HUES48 (cell line): ENCODE measurements around the gene CASK.

ENCODE experiments used
- H3K27ac ChIP-seq: one replicate; pipeline ENCODE4 v1.7.0; 2013; ENCODE audit warnings: low read depth, low read length, inconsistent platforms
- H3K27me3 ChIP-seq: 2 replicates; pipeline ENCODE4 v1.6.1; 2013; ENCODE audit warnings: mild to moderate bottlenecking, low read length; ENCODE audit not compliant: control insufficient read depth, insufficient read depth
- H3K36me3 ChIP-seq: 2 replicates; pipeline ENCODE4 v1.6.1; 2013; ENCODE audit warnings: low read length; ENCODE audit not compliant: control insufficient read depth, insufficient read depth
- H3K4me1 ChIP-seq: 2 replicates; pipeline ENCODE4 v1.6.1; 2013; ENCODE audit warnings: mild to moderate bottlenecking, low read length; ENCODE audit not compliant: control insufficient read depth, insufficient read depth
- H3K4me3 ChIP-seq: 2 replicates; pipeline ENCODE4 v1.5.1; 2013; ENCODE audit warnings: mild to moderate bottlenecking, low read depth, low read length
- H3K9ac ChIP-seq: 2 replicates; pipeline ENCODE4 v1.6.1; 2013; ENCODE audit warnings: mild to moderate bottlenecking, low read depth, low read length, moderate library complexity
- H3K9me3 ChIP-seq: 2 replicates; pipeline ENCODE4 v1.6.1; 2013; ENCODE audit warnings: low read length; ENCODE audit not compliant: control insufficient read depth, insufficient read depth

CASK gene

DNA sequence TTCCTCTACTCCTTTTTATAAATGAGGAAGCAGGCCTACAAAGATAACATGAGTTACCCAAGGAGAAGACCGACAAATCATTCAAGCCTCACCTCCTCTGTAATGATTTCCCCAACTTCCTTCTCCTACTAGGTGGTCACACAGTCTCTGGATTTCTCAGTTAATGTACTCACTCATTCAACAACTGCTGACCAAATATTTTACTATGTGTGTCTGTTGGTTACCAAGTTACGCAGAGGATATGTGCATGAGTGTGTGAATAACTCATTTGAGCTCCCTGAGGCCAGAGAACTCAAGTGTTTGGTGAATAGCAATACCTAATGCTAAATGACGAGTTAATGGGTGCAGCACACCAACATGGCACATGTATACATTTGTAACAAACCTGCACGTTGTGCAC is 10.4 kb downstream of the CASK start:
- no peaks in the 10 kb centered on the region for H3K36me3 ChIP-seq
- no peak overlapping the region for H3K27ac ChIP-seq
- no peaks in the 10 kb centered on the region for H3K9me3 ChIP-seq
- H3K4me3 ChIP-seq: no peak overlapping the region
- peaks cover 3% of the 10 kb centered on the region for H3K4me1 ChIP-seq
- no peaks in the 10 kb centered on the region for H3K27me3 ChIP-seq
- no peak overlapping the region for H3K9ac ChIP-seq

DNA sequence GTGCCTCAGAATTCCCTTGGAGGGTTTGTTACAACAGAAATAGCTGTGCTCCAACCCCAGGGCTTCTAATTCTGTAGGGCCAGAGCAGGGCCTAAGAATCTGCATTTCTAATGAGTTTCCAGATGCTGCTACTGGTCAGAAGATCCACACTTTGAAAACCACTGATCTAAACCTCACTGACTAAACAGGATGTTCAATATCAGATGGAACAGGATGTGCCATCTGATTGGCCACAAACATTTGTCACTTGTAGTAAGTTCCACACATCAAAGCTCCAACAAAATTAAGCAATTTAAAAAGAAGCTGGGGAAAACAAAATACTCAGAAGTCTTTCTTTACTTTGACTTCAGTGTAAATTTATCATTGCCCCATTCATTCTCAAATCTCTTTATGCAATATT is 14.3 kb downstream of the CASK start:
- H3K9ac ChIP-seq: no peak overlapping the region
- H3K4me1 ChIP-seq: no peaks in the 10 kb centered on the region
- no peak overlapping the region for H3K4me3 ChIP-seq
- no peaks in the 10 kb centered on the region for H3K27me3 ChIP-seq
- no peaks in the 10 kb centered on the region for H3K36me3 ChIP-seq
- H3K9me3 ChIP-seq: peaks cover 3% of the 10 kb centered on the region; the same call in 1 of the 2 replicates
- no peak overlapping the region for H3K27ac ChIP-seq

DNA sequence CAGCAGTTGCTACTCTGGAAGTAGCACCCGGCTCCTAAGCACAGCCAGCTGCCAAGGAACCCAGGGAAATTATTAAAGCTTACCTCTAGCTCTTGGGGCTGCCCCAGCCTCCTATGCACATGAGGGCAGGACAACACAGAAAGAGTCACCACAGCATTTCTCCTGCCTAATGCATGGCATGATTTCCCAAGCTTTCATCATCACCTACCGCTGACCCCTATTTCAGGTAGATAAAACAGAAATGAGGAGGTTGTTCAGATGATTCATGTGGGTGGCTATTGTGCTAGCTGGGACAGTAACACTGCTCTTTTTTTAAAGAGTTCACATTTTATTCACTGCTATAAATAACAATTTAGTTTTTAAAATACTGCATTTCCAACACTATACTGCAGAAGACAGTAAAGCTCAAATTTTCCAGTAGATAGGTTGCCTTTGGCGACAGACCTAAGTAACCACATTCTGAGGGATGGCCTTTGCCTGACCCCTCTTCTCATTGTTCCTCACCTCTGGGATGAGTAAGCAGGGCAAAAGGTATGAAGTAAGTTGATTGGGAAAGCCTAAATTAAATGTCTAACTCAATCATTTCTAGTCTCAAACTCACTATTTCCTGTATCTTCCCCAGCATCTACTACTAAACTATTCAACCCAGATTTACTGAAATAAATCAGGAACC is 16.7 kb downstream of the CASK start:
- Histone ChIP-seq H3K9ac (no peak overlapping the region), H3K4me1 (no peaks in the 10 kb centered on the region), H3K4me3 (no peak overlapping the region), H3K9me3 (peaks cover 3% of the 10 kb centered on the region; the same call in 1 of the 2 replicates), H3K27me3 (no peaks in the 10 kb centered on the region), H3K27ac (no peak overlapping the region), H3K36me3 (peaks cover 5% of the 10 kb centered on the region; the same call in 1 of the 2 replicates)

DNA sequence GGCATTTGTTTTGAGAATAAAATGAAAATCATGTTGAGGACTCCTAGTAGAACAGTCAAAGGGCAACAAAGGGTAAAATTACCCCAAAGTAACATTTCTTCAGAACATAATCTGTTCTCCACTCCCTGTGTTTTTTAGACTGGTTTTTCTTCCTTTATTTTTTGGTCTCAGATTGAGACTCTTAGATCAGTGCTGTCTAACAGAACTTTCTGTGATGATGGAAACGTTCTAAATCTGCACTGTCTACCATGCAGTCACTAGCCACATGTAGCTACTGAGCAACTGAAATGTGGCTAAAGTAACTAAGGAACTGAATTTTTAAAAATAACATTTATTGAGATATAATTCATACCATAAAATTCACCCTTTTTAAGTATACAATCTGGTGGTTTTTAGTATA is 19.8 kb downstream of the CASK start:
- H3K4me3 ChIP-seq: no peak overlapping the region
- no peaks in the 10 kb centered on the region for H3K4me1 ChIP-seq
- H3K36me3 ChIP-seq: peaks cover 6% of the 10 kb centered on the region; the same call in 1 of the 2 replicates
- peaks cover 3% of the 10 kb centered on the region; the same call in 1 of the 2 replicates for H3K9me3 ChIP-seq
- no peak overlapping the region for H3K9ac ChIP-seq
- H3K27me3 ChIP-seq: no peaks in the 10 kb centered on the region
- H3K27ac ChIP-seq: no peak overlapping the region

DNA sequence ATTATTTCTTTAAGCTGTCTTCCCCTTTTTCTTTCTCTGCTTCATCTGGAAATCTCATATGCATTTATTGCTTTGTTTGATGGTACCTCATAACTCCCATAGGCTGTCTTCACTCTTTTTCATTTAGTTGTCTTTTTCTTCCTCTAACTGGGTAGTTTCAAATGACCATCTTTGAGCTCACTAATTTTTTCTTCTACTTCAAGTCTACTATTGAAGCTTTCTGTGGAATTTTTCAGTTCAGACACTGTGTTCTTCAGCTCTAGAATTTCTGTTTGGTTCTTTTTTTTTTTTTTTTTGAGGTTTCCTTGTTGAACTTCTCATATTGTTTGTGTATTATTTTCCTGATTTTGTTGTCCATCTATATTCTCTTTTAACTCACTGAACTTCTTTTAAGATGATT is 23.0 kb downstream of the CASK start:
- H3K9me3 ChIP-seq: no peaks in the 10 kb centered on the region; the same call in 1 of the 2 replicates
- H3K4me3 ChIP-seq: no peak overlapping the region
- peaks cover 6% of the 10 kb centered on the region; the same call in 1 of the 2 replicates for H3K36me3 ChIP-seq
- H3K9ac ChIP-seq: no peak overlapping the region
- H3K27me3 ChIP-seq: no peaks in the 10 kb centered on the region
- no peak overlapping the region for H3K27ac ChIP-seq
- peaks cover 1% of the 10 kb centered on the region; the same call in 1 of the 2 replicates for H3K4me1 ChIP-seq

DNA sequence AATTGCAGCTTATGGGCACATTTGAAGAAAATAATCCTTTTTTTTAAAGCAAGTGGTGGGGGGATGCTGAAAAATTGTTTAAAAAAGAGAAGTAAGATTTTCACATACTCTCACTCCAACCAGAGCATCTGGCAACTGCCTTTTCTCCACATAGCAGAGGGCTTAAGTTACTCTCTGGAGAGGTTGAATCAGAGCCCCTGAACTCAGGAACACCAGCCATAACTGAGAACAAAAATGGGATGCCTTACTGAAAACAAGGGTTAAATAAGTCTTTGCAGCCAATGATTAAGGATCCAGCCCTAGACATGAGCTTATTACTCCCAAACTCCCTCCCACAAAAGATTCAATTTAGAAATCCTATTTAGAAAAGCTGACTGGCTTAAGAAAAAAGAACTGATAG is 27.5 kb downstream of the CASK start:
- Histone ChIP-seq H3K4me1 (peaks cover 7% of the 10 kb centered on the region; the same call in 1 of the 2 replicates), H3K27me3 (no peaks in the 10 kb centered on the region), H3K36me3 (no peaks in the 10 kb centered on the region), H3K9me3 (no peaks in the 10 kb centered on the region), H3K27ac (no peak overlapping the region), H3K9ac (no peak overlapping the region), H3K4me3 (no peak overlapping the region)

DNA sequence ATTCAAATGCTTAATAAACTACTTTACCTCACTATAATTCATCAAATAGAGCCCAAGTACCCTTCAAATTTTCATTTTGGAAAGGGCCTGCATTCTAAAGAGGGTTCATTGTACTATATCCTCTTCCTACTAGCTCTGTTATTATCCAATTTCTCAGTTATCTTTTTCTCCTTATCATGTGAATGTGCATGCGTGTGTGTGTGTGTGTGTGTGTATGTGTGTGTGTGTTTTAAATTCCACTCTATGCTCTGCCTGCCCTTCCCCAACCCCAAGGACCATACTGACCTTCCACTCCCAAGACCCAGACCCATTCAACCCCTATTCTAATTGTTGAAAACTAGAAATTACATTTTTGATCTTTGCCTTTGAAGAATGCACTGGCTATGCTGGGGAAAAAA is 33.3 kb downstream of the CASK start:
- H3K4me1 ChIP-seq: 0 out of 2 replicates have a peak, but pooled peaks cover 4% of the 10 kb centered on the region
- no peak overlapping the region for H3K27ac ChIP-seq

DNA sequence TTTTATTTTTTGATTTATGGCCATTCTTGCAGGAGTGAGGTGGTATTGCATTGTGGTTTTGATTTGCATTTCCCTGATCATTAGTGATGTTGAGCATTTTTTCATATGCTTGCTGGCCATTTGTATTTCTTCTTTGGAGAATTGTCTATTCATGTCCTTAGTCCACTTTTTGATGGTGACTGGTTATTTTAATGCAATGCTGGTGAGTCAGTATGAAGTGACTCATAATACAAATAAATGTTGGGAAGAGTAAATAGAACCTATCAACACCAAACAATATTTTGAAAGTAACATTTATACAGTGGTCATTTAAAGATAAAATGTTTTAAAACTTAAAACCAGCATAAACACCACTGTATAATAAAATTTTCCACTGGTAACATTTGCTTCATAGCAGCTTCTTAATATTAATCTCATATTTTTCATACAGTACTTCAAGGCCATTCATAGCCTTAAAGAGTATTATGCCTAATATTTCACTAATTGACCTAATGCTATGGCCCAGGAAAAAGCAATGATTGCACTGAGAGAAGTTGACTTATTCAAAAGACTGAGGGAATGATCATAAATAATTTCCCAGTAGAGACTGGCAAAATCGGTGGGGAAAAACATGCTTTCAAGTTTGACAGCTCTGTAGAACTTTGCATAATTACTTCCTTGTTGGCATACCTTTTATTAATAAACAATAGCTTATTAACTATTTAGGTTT is 33.9 kb downstream of the CASK start:
- no peaks in the 10 kb centered on the region for H3K36me3 ChIP-seq
- H3K9me3 ChIP-seq: no peaks in the 10 kb centered on the region
- H3K4me3 ChIP-seq: no peak overlapping the region
- H3K27ac ChIP-seq: no peak overlapping the region
- H3K27me3 ChIP-seq: no peaks in the 10 kb centered on the region
- H3K9ac ChIP-seq: no peak overlapping the region
- 0 out of 2 replicates have a peak, but pooled peaks cover 6% of the 10 kb centered on the region for H3K4me1 ChIP-seq

More for the DNA sequence above, 33.3 kb downstream of the CASK start:
- H3K9me3 ChIP-seq: no peaks in the 10 kb centered on the region
- H3K36me3 ChIP-seq: no peaks in the 10 kb centered on the region
- no peaks in the 10 kb centered on the region for H3K27me3 ChIP-seq
- no peak overlapping the region for H3K9ac ChIP-seq
- H3K4me3 ChIP-seq: no peak overlapping the region

DNA sequence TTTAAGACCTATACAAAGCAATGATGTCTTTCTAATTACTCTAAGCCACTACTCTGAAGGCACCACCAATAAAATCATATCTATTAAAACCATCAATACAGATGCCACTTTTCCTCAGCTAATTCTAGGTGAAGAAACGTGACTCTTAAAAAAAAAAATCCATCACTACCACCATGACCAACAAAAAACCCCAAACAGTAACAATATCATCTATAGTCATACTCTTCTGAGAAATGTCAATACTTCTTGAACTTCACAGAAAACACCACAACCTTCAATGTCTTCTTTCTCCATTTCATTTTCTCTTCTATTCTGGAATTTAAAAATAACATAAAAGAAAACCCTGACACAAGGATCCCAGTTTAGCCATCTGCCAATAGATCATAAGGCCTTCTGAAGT is 35.7 kb downstream of the CASK start:
- no peaks in the 10 kb centered on the region for H3K36me3 ChIP-seq

DNA sequence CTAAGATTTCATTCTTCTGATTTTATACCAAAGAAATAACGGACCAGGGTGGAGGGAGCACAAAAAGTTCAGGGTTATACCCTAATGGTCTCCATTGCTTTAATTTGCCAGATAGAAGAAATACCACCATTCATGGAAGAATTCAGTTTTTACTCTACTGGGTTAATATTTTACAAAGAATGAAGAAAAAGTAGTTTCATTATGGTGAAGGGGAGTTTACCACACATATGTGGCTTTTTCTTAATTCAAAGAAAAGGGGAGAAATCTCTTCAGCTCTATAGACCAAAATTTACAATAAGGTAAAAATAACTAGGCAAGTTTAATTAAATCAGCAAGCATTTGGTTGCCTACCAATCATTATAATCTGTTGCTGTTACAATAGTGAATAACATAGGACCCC is 37.6 kb downstream of the CASK start:
- Histone ChIP-seq H3K4me1 (0 out of 2 replicates have a peak, but pooled peaks cover 6% of the 10 kb centered on the region), H3K9me3 (no peaks in the 10 kb centered on the region), H3K27ac (no peak overlapping the region), H3K9ac (no peak overlapping the region), H3K36me3 (no peaks in the 10 kb centered on the region), H3K4me3 (no peak overlapping the region), H3K27me3 (no peaks in the 10 kb centered on the region)

More for the DNA sequence above, 35.7 kb downstream of the CASK start:
- no peaks in the 10 kb centered on the region for H3K27me3 ChIP-seq
- H3K4me1 ChIP-seq: 0 out of 2 replicates have a peak, but pooled peaks cover 6% of the 10 kb centered on the region
- H3K27ac ChIP-seq: no peak overlapping the region
- no peak overlapping the region for H3K9ac ChIP-seq
- no peaks in the 10 kb centered on the region for H3K9me3 ChIP-seq
- no peak overlapping the region for H3K4me3 ChIP-seq

DNA sequence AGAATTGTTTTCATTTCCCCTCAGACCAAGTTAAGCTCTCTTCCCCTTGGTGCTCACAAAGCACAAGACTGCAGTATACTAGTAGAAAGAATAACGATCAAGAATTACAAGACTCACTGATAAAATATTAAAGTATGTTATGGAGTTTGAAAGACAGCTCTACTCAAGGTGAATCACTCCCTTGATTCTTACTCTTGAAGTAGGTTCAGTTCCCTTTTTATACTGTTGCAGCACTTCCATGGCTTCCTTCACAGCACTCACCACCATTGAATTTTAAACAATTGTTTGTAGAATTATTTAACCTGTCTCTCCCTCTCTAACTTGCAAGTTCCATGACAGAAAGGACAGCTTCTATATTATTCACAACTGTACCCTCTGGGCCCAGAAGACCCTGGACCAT is 42.2 kb downstream of the CASK start:
- H3K9me3 ChIP-seq: no peaks in the 10 kb centered on the region
- H3K36me3 ChIP-seq: no peaks in the 10 kb centered on the region
- H3K27me3 ChIP-seq: no peaks in the 10 kb centered on the region
- H3K9ac ChIP-seq: no peak overlapping the region
- no peak overlapping the region for H3K4me3 ChIP-seq
- no peak overlapping the region for H3K27ac ChIP-seq
- H3K4me1 ChIP-seq: 0 out of 2 replicates have a peak, but pooled peaks cover 6% of the 10 kb centered on the region
